Measurements from ENCODE around the gene ZNF462. TPM values are rescaled to one million over a fixed set of nuclear protein-coding genes. Genes with fewer than 3 reads are reported as not detected.

The ZNF462 gene
- total and polyA plus RNA-seq, 4 donors: 0.35 to 2.1 (median 1.4) TPM

- TF ChIP-seq MAX (IDR thresholded peaks at IDR 0.05): no peak
- no peak for TF ChIP-seq TAF1 (conservative IDR thresholded peaks at IDR 0.05)
- TF ChIP-seq NR2F2 (IDR thresholded peaks at IDR 0.05): no peak
- no peak for TF ChIP-seq CTCF (IDR thresholded peaks at IDR 0.05; ENCODE audit: low read depth, low read length, missing input control)
- TF ChIP-seq FOXA2 (IDR thresholded peaks at IDR 0.05): no peak
- TF ChIP-seq ZBTB33 (IDR thresholded peaks at IDR 0.05): no peak
- no peak for DNase-seq (ENCODE audit: low spot score)
- no peak overlapping the region for H3K4me3 ChIP-seq (ENCODE audit: low read depth in 1 of 3, low read length in 3 of 3)
- H3K9me3 ChIP-seq (ENCODE audit: control insufficient read depth in 4 of 4, low read length in 3 of 4): no peaks in the 10 kb centered on the region
- H3K4me1 ChIP-seq (ENCODE audit: control insufficient read depth in 4 of 4, insufficient read depth in 4 of 4, low read length in 3 of 4): no peaks in the 10 kb centered on the region
- WGBS: 94% methylated on average over 5 of the region's 5 CpGs
- no peaks in the 10 kb centered on the region for H3K27me3 ChIP-seq (ENCODE audit: control insufficient read depth in 4 of 4, insufficient read depth in 4 of 4, low read length in 3 of 4)
- H3K9ac ChIP-seq (ENCODE audit: low read depth in 1 of 2, low read length in 2 of 2): no peak overlapping the region
- no peaks in the 10 kb centered on the region for H3K36me3 ChIP-seq (ENCODE audit: control insufficient read depth in 4 of 4, insufficient read depth in 3 of 4, low read depth in 1 of 4, low read length in 3 of 4)
- peak overlapping the region; percentile 23 to 33 for H3K27ac ChIP-seq (ENCODE audit: low read depth in 1 of 2, low read length in 2 of 2)
These were observed 17.1 kb downstream of the ZNF462 start for GRCh38 chr9:106880081-106880480.

- Histone ChIP-seq H3K36me3 (ENCODE audit: control insufficient read depth in 4 of 4, insufficient read depth in 3 of 4, low read depth in 1 of 4, low read length in 3 of 4) (no peaks in the 10 kb centered on the region), H3K4me1 (ENCODE audit: control insufficient read depth in 4 of 4, insufficient read depth in 4 of 4, low read length in 3 of 4) (no peaks in the 10 kb centered on the region), H3K27ac (ENCODE audit: low read depth in 1 of 2, low read length in 2 of 2) (peak overlapping the region in 1 of 2 donors; percentile 23), H3K9ac (ENCODE audit: low read depth in 1 of 2, low read length in 2 of 2) (no peak overlapping the region), H3K9me3 (ENCODE audit: control insufficient read depth in 4 of 4, low read length in 3 of 4) (no peaks in the 10 kb centered on the region), H3K27me3 (ENCODE audit: control insufficient read depth in 4 of 4, insufficient read depth in 4 of 4, low read length in 3 of 4) (no peaks in the 10 kb centered on the region), H3K4me3 (ENCODE audit: low read depth in 1 of 3, low read length in 3 of 3) (no peak overlapping the region)
- TF ChIP-seq FOXA2 (IDR thresholded peaks at IDR 0.05) (no peak), EGR1 (IDR thresholded peaks at IDR 0.05; ENCODE audit: low read depth in 2 of 2) (no peak), JUND (IDR thresholded peaks at IDR 0.05) (no peak), NR2F2 (IDR thresholded peaks at IDR 0.05) (no peak), YY1 (IDR thresholded peaks at IDR 0.05) (no peak), GABPA (IDR thresholded peaks at IDR 0.05 in 1 of 2, conservative IDR thresholded peaks at IDR 0.05 in 1 of 2) (no peak), ATF3 (IDR thresholded peaks at IDR 0.05) (no peak), CTCF (IDR thresholded peaks at IDR 0.05; ENCODE audit: low read depth, low read length, missing input control) (no peak), ZBTB33 (IDR thresholded peaks at IDR 0.05) (no peak), SP1 (IDR thresholded peaks at IDR 0.05) (no peak), FOXA1 (IDR thresholded peaks at IDR 0.05) (no peak), RAD21 (IDR thresholded peaks at IDR 0.05) (no peak), MAX (IDR thresholded peaks at IDR 0.05) (no peak), HNF4G (IDR thresholded peaks at IDR 0.05) (no peak), REST (IDR thresholded peaks at IDR 0.05) (no peak), TAF1 (conservative IDR thresholded peaks at IDR 0.05) (no peak), RXRA (IDR thresholded peaks at IDR 0.05) (no peak), HNF4A (conservative IDR thresholded peaks at IDR 0.05) (no peak)
- 75% methylated on average over 6 of the region's 6 CpGs for WGBS
- DNase-seq (ENCODE audit: low spot score): no peak
These were observed 17.9 kb downstream of the ZNF462 start for GRCh38 chr9:106880863-106881262.

All from liver (tissue), 9 donors.